ENCODE data around the gene SLC27A5. TPM values are rescaled to one million over a fixed set of nuclear protein-coding genes. Genes with fewer than 3 reads are reported as not detected.

SLC27A5 gene
- total RNA-seq, 1 experiment from 2014 or later = 24.9 TPM

GRCh38 chr19:58550362-58551122 lies 38.8 kb upstream of the SLC27A5 start:
- intact Hi-C loops (cut with micrococcal nuclease; ENCODE audit: unreplicated experiment) = no loop called here

GRCh38 chr19:58549664-58550361 lies 38.0 kb upstream of the SLC27A5 start:
- Histone ChIP-seq H3K4me1 (ENCODE audit: insufficient read depth, low read length, poor library complexity, severe bottlenecking) (peaks cover 19% of the 10 kb centered on the region), H3K27ac (ENCODE audit: low read depth, low read length, poor library complexity, severe bottlenecking) (no peak overlapping the region), H3K27me3 (replicated peaks; ENCODE audit: insufficient read depth, low read depth, low read length, poor library complexity) (no peaks in the 10 kb centered on the region), H3K36me3 (ENCODE audit: insufficient read depth, low read length, poor library complexity, severe bottlenecking) (peaks cover 76% of the 10 kb centered on the region), H3K9me3 (ENCODE audit: low read depth, low read length, poor library complexity, severe bottlenecking) (no peaks in the 10 kb centered on the region), H3K4me3 (ENCODE audit: low read depth, low read length, poor library complexity, severe bottlenecking) (no peak overlapping the region)
- POLR2A ChIA-PET (ENCODE audit: low non-redundant PET) = no interaction called here
- TF ChIP-seq EZH2 (IDR thresholded peaks at IDR 0.05; ENCODE audit: borderline replicate concordance, low read depth, low read length, poor library complexity, severe bottlenecking) = no peak
- TF ChIP-seq CTCF (conservative IDR thresholded peaks at IDR 0.05; ENCODE audit: low read depth, low read length) = no peak
- no peak for DNase-seq (ENCODE audit: low spot score)
- BruUV-seq (replicated peaks) = no TSS peak
- intact Hi-C loops (cut with micrococcal nuclease; ENCODE audit: unreplicated experiment) = no loop called here
- CTCF ChIA-PET = no interaction called here

More at GRCh38 chr19:58550362-58551122, 38.8 kb upstream of the SLC27A5 start:
- Histone ChIP-seq H3K9me3 (ENCODE audit: low read depth, low read length, poor library complexity, severe bottlenecking) (no peaks in the 10 kb centered on the region), H3K4me3 (ENCODE audit: low read depth, low read length, poor library complexity, severe bottlenecking) (no peak overlapping the region), H3K27ac (ENCODE audit: low read depth, low read length, poor library complexity, severe bottlenecking) (no peak overlapping the region), H3K4me1 (ENCODE audit: insufficient read depth, low read length, poor library complexity, severe bottlenecking) (peaks cover 23% of the 10 kb centered on the region), H3K27me3 (replicated peaks; ENCODE audit: insufficient read depth, low read depth, low read length, poor library complexity) (no peaks in the 10 kb centered on the region), H3K36me3 (ENCODE audit: insufficient read depth, low read length, poor library complexity, severe bottlenecking) (peaks cover 71% of the 10 kb centered on the region)
- ChIA-PET POLR2A (ENCODE audit: low non-redundant PET) (no interaction called here), CTCF (no interaction called here)
- TF ChIP-seq EZH2 (IDR thresholded peaks at IDR 0.05; ENCODE audit: borderline replicate concordance, low read depth, low read length, poor library complexity, severe bottlenecking) = no peak
- no peak for TF ChIP-seq CTCF (conservative IDR thresholded peaks at IDR 0.05; ENCODE audit: low read depth, low read length)
- BruUV-seq (replicated peaks) = no TSS peak
- DNase-seq (ENCODE audit: low spot score) = no peak

DNA sequence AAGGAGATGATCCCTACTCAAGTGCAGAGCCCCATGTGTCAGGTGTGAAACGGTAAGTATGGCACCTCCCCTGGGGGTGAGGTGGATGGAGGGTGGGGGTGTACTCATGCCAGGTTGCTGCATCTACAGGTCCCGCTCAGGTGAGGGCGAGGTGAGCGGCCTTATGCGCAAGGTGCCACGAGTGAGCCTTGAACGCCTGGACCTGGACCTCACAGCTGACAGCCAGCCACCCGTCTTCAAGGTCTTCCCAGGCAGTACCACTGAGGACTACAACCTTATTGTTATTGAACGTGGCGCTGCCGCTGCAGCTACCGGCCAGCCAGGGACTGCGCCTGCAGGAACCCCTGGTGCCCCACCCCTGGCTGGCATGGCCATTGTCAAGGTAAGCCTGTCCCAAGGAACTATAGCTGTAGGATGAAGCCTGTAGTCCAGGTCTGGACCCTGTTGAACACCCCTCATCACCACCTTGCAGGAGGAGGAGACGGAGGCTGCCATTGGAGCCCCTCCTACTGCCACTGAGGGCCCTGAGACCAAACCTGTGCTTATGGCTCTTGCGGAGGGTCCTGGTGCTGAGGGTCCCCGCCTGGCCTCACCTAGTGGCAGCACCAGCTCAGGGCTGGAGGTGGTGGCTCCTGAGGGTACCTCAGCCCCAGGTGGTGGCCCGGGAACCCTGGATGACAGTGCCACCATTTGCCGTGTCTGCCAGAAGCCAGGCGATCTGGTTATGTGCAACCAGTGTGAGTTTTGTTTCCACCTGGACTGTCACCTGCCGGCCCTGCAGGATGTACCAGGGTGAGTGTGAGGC lies 37.3 kb upstream of the SLC27A5 start:
- H3K4me1 ChIP-seq (ENCODE audit: insufficient read depth, low read length, poor library complexity, severe bottlenecking) = peaks cover 17% of the 10 kb centered on the region
- intact Hi-C loops (cut with micrococcal nuclease; ENCODE audit: unreplicated experiment) = no loop called here
- CTCF ChIA-PET = no interaction called here
- BruUV-seq (replicated peaks) = no TSS peak
- no peak overlapping the region for H3K27ac ChIP-seq (ENCODE audit: low read depth, low read length, poor library complexity, severe bottlenecking)
- H3K9me3 ChIP-seq (ENCODE audit: low read depth, low read length, poor library complexity, severe bottlenecking) = no peaks in the 10 kb centered on the region
- peaks cover 77% of the 10 kb centered on the region for H3K36me3 ChIP-seq (ENCODE audit: insufficient read depth, low read length, poor library complexity, severe bottlenecking)
- no peak overlapping the region for H3K4me3 ChIP-seq (ENCODE audit: low read depth, low read length, poor library complexity, severe bottlenecking)
- POLR2A ChIA-PET (ENCODE audit: low non-redundant PET) = no interaction called here
- DNase-seq (ENCODE audit: low spot score) = no peak
- TF ChIP-seq CTCF (conservative IDR thresholded peaks at IDR 0.05; ENCODE audit: low read depth, low read length) = no peak
- no peaks in the 10 kb centered on the region for H3K27me3 ChIP-seq (replicated peaks; ENCODE audit: insufficient read depth, low read depth, low read length, poor library complexity)

Data from A673 (cell line).